ENCODE results near the gene TSNAX.

GRCh38 chr1:231550448-231550781 is 21.9 kb downstream of the TSNAX start:
- TF ChIP-seq CTCF (conservative IDR thresholded peaks at IDR 0.05; ENCODE audit: low read depth, low read length): peak; percentile 56
- TF ChIP-seq EZH2 (IDR thresholded peaks at IDR 0.05; ENCODE audit: borderline replicate concordance, low read depth, low read length, poor library complexity, severe bottlenecking): no peak
